Calu3 (cell line): ENCODE data around the gene AJAP1. TPM values are rescaled to one million over a fixed set of nuclear protein-coding genes. Genes with fewer than 3 reads are reported as not detected.

Experiments used
- BruUV-seq: library from RNA; stranded (reverse); fragments of 400-500 nt; replicated peaks from 2 replicates; lab custom pipeline; 2021; lab: Mats Ljungman, UMichigan
- CTCF ChIA-PET: fragments of 300-600 bp; sonication (Branson Sonifier 250); formaldehyde crosslinking; loops from one replicate; lab custom pipeline; 2022; ENCODE audit warnings: antibody characterized with exemption; lab: Charles Lee
- DNase-seq: peaks from one replicate; pipeline ENCODE4 v3.0.0; 2022
- H3K27ac Mint-ChIP-seq: one replicate; pipeline ENCODE4 v1.8.0; 2022; ENCODE audit warnings: mixed read lengths; ENCODE audit not compliant: unreplicated experiment
- H3K27me3 Mint-ChIP-seq: one replicate; pipeline ENCODE4 v1.8.0; 2022; ENCODE audit warnings: mixed read lengths; ENCODE audit not compliant: unreplicated experiment
- H3K36me3 Mint-ChIP-seq: one replicate; pipeline ENCODE4 v1.8.0; 2022; ENCODE audit warnings: mild to moderate bottlenecking, moderate library complexity, mixed read lengths; ENCODE audit not compliant: insufficient read depth, unreplicated experiment
- H3K4me1 Mint-ChIP-seq: one replicate; pipeline ENCODE4 v1.8.0; 2022; ENCODE audit warnings: mild to moderate bottlenecking, low read depth, mixed read lengths; ENCODE audit not compliant: unreplicated experiment
- H3K4me3 Mint-ChIP-seq: one replicate; pipeline ENCODE4 v1.8.0; 2022; ENCODE audit warnings: mild to moderate bottlenecking, low read depth, moderate library complexity, mixed read lengths; ENCODE audit not compliant: unreplicated experiment
- H3K9me3 Mint-ChIP-seq: one replicate; pipeline ENCODE4 v1.8.0; 2022; ENCODE audit warnings: low read depth, mixed read lengths; ENCODE audit not compliant: unreplicated experiment
- CTCF ChIP-seq: fragments of 200-600 bp; IDR thresholded peaks from one replicate; pipeline ENCODE4 v1.8.0; 2022; ENCODE audit warnings: antibody characterized with exemption; ENCODE audit not compliant: unreplicated experiment
- intact Hi-C: fragments of 100-400 bp; cut with micrococcal nuclease; formaldehyde crosslinking; loops from one replicate; pipeline ENCODE4 v1.10.0; 2022; ENCODE audit not compliant: unreplicated experiment
- total RNA-seq: library from RNA; stranded (reverse); gene quantifications from 2 replicates; pipeline ENCODE4 v1.2.3, GENCODE V29; 2022

The AJAP1 gene
- total RNA-seq, 1 experiment from 2014 or later: not detected

- CTCF ChIA-PET: no interaction called here
- DNase-seq: no peak
- Mint-ChIP-seq H3K36me3 (no peaks in the 10 kb centered on the region), H3K27ac (no peak overlapping the region), H3K4me3 (no peak overlapping the region), H3K4me1 (no peaks in the 10 kb centered on the region), H3K27me3 (no peaks in the 10 kb centered on the region), H3K9me3 (peaks cover 10% of the 10 kb centered on the region)
- TF ChIP-seq CTCF: no peak
- intact Hi-C loops: no loop called here
- BruUV-seq: no TSS peak
Measured at GRCh38 chr1:4713669-4714068, 59.3 kb downstream of the AJAP1 start.

GRCh38 chr1:4716406-4716805, 62.0 kb downstream of the AJAP1 start:
- CTCF ChIA-PET: no interaction called here
- intact Hi-C loops: no loop called here
- Mint-ChIP-seq H3K27ac (no peak overlapping the region), H3K4me1 (no peaks in the 10 kb centered on the region), H3K4me3 (no peak overlapping the region), H3K27me3 (no peaks in the 10 kb centered on the region), H3K36me3 (no peaks in the 10 kb centered on the region), H3K9me3 (peaks cover 5% of the 10 kb centered on the region)
- DNase-seq: no peak
- no peak for TF ChIP-seq CTCF
- BruUV-seq: no TSS peak

- intact Hi-C loops: no loop called here
- Mint-ChIP-seq H3K4me1 (no peaks in the 10 kb centered on the region), H3K27ac (no peak overlapping the region), H3K36me3 (no peaks in the 10 kb centered on the region), H3K27me3 (no peaks in the 10 kb centered on the region), H3K4me3 (no peak overlapping the region), H3K9me3 (peaks cover 10% of the 10 kb centered on the region)
- no peak for TF ChIP-seq CTCF
- CTCF ChIA-PET: no interaction called here
- BruUV-seq: no TSS peak
- no peak for DNase-seq
Measured at GRCh38 chr1:4718071-4718470, 63.7 kb downstream of the AJAP1 start.

- intact Hi-C loops: no loop called here
- Mint-ChIP-seq H3K9me3 (peaks cover 8% of the 10 kb centered on the region), H3K36me3 (no peaks in the 10 kb centered on the region)
Measured at GRCh38 chr1:4723106-4723505, 68.7 kb downstream of the AJAP1 start.

More at GRCh38 chr1:4723106-4723505, 68.7 kb downstream of the AJAP1 start:
- H3K27ac Mint-ChIP-seq: no peak overlapping the region
- BruUV-seq: no TSS peak
- no peak overlapping the region for H3K4me3 Mint-ChIP-seq
- no peak for TF ChIP-seq CTCF
- no peaks in the 10 kb centered on the region for H3K27me3 Mint-ChIP-seq
- CTCF ChIA-PET: no interaction called here
- no peak for DNase-seq
- no peaks in the 10 kb centered on the region for H3K4me1 Mint-ChIP-seq
